K562 (cell line): Measurements from ENCODE around the gene BRMS1. TPM values are rescaled to one million over a fixed set of nuclear protein-coding genes. Genes with fewer than 3 reads are reported as not detected.

Source experiments
- FOSL1 ChIP-seq: fragments of 200-800 bp; sonication (Bioruptor generic); conservative IDR thresholded peaks from 2 replicates; pipeline ENCODE4 v1.6.1; 2016; ENCODE audit warnings: missing genetic modification characterization, missing compliant biosample characterization
- FOXA3 ChIP-seq, 2 experiments: fragments of 450-650 bp in 1 of 2; sonication (generic) in 1 of 2; formaldehyde crosslinking; IDR thresholded peaks in 1 of 2; conservative IDR thresholded peaks in 1 of 2; 2 replicates each; pipeline versions ENCODE4 v1.4.0 to v1.8.0; 2020 to 2022; ENCODE audit warnings: mild to moderate bottlenecking in 2 of 2, missing genetic modification reagents in 1 of 2
- NR2C2 ChIP-seq, 2 experiments: fragments of 200-800 bp in 1 of 2; sonication (Bioruptor generic) in 1 of 2; sonication (generic) in 1 of 2; formaldehyde crosslinking in 1 of 2; IDR thresholded peaks; 2 replicates each; pipeline versions ENCODE4 v1.6.1 to v1.8.0; 2016 to 2022; ENCODE audit warnings: mild to moderate bottlenecking in 1 of 2, missing compliant biosample characterization in 1 of 2, missing genetic modification characterization in 1 of 2, missing genetic modification reagents in 1 of 2
- POLR2AphosphoS2 ChIP-seq: IDR thresholded peaks from 2 replicates; pipeline ENCODE4 v1.6.1; 2012; ENCODE audit warnings: low read length, improper control_type of control experiment
- POLR2G ChIP-seq: fragments of 200-400 bp; formaldehyde crosslinking; IDR thresholded peaks from 2 replicates; pipeline ENCODE4 v1.6.1; 2017; ENCODE audit warnings: low read depth, mild to moderate bottlenecking, antibody characterized with exemption, low read length, moderate library complexity
- YBX1 ChIP-seq: fragments of 450-650 bp; IDR thresholded peaks from 2 replicates; pipeline ENCODE4 v1.7.1; 2016; ENCODE audit warnings: mild to moderate bottlenecking
- ZNF561 ChIP-seq: fragments of 450-650 bp; formaldehyde crosslinking; conservative IDR thresholded peaks from 2 replicates; pipeline ENCODE4 v1.4.0; 2020; ENCODE audit warnings: mild to moderate bottlenecking, moderate library complexity
- polyA plus RNA-seq, 8 experiments: library from polyadenylated mRNA; depleted of rRNA in 4 of 8; stranded (reverse) in 5 of 8; unstranded in 3 of 8; fragments of >200 nt; fragmentation: Nextera tagmentation in 2 of 8; fragmentation: Illumina TruSeq in 1 of 8; extraction: Ambion mirVana in 2 of 8; extraction: Trizol in 1 of 8; gene quantifications; 2 replicates each; pipeline versions ENCODE4 v1.2.1 to v1.2.3, GENCODE V29; 2011 to 2014; ENCODE audit warnings: inconsistent platforms in 1 of 8, missing spikeins in 1 of 8
- total RNA-seq, 7 experiments: library from RNA; depleted of rRNA in 6 of 7; stranded (reverse); fragments of >200 nt in 6 of 7; fragmentation: Illumina TruSeq in 2 of 7; extraction: Trizol in 2 of 7; gene quantifications; 2 replicates each; pipeline versions ENCODE4 v1.2.1 to v1.2.3, GENCODE V29; 2011 to 2021; ENCODE audit warnings: low replicate concordance in 1 of 7
- TF ChIP-seq, protein P1 (sequence below): fragments of 250-450 bp; sonication (Bioruptor Pico); IDR thresholded peaks from 2 replicates; pipeline ENCODE4 v1.4.0; 2020; ENCODE audit warnings: mild to moderate bottlenecking, moderate library complexity
- TF ChIP-seq, protein P2 (sequence below): fragments of 450-650 bp; IDR thresholded peaks from 2 replicates; pipeline ENCODE4 v1.6.1; 2016; ENCODE audit warnings: low read depth, mild to moderate bottlenecking, moderate library complexity
- TF ChIP-seq, protein P3 (sequence below): fragments of 450-650 bp; IDR thresholded peaks from 2 replicates; pipeline ENCODE4 v1.6.1; 2017; ENCODE audit warnings: antibody characterized with exemption
- TF ChIP-seq, protein P4 (sequence below): fragments of 250-450 bp; sonication (Bioruptor Pico); IDR thresholded peaks from 2 replicates; pipeline ENCODE4 v1.4.0; 2020

BRMS1 gene
- total and polyA plus RNA-seq, 9 of the 15 experiments (the other 6 are each of a cell fraction or from before 2014, with no cell fraction given) = 2.2 to 78.8 (median 33.4) TPM

DNA sequence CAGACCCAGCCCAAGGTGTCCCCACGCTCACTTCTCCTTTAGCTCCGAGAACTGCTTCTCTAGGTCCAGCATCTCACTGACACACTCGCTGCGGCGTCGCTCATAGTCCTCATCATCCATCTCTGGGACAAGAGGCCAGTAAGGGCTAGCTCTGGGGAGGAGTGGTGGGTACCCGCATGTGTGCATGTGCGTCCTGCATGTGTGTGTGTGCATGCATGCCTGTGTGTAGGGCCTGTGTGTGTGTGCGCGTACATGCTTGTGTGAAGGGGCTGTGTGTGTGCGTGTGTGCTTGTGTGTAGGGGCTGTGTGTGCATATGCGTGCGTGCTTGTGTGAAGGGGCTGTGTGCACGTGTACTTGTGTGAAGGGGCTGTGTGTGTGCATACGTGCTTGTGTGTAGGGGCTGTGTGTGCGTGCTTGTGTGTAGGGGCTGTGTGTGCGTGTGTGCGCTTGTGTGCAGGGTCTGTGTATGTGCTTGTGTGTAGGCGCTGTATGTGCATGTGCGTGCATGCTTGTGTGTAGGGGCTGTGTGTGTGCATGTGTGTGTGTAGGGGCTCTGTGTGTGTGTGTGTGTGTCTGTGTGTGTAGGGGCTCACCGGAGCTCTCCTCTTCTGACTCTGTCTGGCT, 3.3 kb downstream of the BRMS1 start (continued):
- no peak for TF ChIP-seq FOXA3 (CRISPR knock-in tag; conservative IDR thresholded peaks at IDR 0.05 in 1 of 2, IDR thresholded peaks at IDR 0.05 in 1 of 2)
- no peak for TF ChIP-seq POLR2G
- TF ChIP-seq YBX1 = no peak
- TF ChIP-seq, protein P1, sequence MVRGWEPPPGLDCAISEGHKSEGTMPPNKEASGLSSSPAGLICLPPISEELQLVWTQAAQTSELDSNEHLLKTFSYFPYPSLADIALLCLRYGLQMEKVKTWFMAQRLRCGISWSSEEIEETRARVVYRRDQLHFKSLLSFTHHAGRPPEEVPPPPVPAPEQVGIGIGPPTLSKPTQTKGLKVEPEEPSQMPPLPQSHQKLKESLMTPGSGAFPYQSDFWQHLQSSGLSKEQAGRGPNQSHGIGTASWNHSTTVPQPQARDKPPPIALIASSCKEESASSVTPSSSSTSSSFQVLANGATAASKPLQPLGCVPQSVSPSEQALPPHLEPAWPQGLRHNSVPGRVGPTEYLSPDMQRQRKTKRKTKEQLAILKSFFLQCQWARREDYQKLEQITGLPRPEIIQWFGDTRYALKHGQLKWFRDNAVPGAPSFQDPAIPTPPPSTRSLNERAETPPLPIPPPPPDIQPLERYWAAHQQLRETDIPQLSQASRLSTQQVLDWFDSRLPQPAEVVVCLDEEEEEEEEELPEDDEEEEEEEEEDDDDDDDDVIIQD = no peak
- TF ChIP-seq, protein P2, sequence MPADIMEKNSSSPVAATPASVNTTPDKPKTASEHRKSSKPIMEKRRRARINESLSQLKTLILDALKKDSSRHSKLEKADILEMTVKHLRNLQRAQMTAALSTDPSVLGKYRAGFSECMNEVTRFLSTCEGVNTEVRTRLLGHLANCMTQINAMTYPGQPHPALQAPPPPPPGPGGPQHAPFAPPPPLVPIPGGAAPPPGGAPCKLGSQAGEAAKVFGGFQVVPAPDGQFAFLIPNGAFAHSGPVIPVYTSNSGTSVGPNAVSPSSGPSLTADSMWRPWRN = no peak
- no peak for TF ChIP-seq FOSL1 (tag)
- TF ChIP-seq, protein P3, sequence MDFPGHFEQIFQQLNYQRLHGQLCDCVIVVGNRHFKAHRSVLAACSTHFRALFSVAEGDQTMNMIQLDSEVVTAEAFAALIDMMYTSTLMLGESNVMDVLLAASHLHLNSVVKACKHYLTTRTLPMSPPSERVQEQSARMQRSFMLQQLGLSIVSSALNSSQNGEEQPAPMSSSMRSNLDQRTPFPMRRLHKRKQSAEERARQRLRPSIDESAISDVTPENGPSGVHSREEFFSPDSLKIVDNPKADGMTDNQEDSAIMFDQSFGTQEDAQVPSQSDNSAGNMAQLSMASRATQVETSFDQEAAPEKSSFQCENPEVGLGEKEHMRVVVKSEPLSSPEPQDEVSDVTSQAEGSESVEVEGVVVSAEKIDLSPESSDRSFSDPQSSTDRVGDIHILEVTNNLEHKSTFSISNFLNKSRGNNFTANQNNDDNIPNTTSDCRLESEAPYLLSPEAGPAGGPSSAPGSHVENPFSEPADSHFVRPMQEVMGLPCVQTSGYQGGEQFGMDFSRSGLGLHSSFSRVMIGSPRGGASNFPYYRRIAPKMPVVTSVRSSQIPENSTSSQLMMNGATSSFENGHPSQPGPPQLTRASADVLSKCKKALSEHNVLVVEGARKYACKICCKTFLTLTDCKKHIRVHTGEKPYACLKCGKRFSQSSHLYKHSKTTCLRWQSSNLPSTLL = no peak
- TF ChIP-seq ZNF561 = no peak
- TF ChIP-seq, protein P4, sequence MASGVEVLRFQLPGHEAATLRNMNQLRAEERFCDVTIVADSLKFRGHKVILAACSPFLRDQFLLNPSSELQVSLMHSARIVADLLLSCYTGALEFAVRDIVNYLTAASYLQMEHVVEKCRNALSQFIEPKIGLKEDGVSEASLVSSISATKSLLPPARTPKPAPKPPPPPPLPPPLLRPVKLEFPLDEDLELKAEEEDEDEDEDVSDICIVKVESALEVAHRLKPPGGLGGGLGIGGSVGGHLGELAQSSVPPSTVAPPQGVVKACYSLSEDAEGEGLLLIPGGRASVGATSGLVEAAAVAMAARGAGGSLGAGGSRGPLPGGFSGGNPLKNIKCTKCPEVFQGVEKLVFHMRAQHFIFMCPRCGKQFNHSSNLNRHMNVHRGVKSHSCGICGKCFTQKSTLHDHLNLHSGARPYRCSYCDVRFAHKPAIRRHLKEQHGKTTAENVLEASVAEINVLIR = no peak
- TF ChIP-seq POLR2AphosphoS2 = no peak
- TF ChIP-seq NR2C2 (CRISPR knock-in tag; IDR thresholded peaks at IDR 0.05) = no peak
- TF ChIP-seq NR2C2 (tag; IDR thresholded peaks at IDR 0.05) = no peak
